ENCODE results near the gene ACE.

ACE gene

GRCh38 chr17:63477480-63478440 is 899 bp downstream of the ACE start (continued):
- no peak for TF ChIP-seq ZNF148 (tag by site-specific recombination; IDR thresholded peaks at IDR 0.05; ENCODE audit: borderline replicate concordance)
- no peak for TF ChIP-seq ZNF214 (tag by site-specific recombination; IDR thresholded peaks at IDR 0.05; ENCODE audit: borderline replicate concordance)
- no peak for TF ChIP-seq ZNF645 (tag by site-specific recombination; IDR thresholded peaks at IDR 0.05)
- no peak for TF ChIP-seq ZNF132 (tag by site-specific recombination; IDR thresholded peaks at IDR 0.05; ENCODE audit: borderline replicate concordance)
- TF ChIP-seq ZNF624 (tag by site-specific recombination; IDR thresholded peaks at IDR 0.05), result no peak
- TF ChIP-seq ZNF274 (IDR thresholded peaks at IDR 0.05; ENCODE audit: low read length), result no peak
- no peak for TF ChIP-seq ZNF274 (tag by site-specific recombination; IDR thresholded peaks at IDR 0.05; ENCODE audit: borderline replicate concordance)
- TF ChIP-seq PRDM4 (tag by site-specific recombination; IDR thresholded peaks at IDR 0.05), result 0 out of 2 replicates have a peak, but pooled peaks have one; percentile 29
- TF ChIP-seq SP2 (tag by site-specific recombination; IDR thresholded peaks at IDR 0.05), result no peak
- no peak for TF ChIP-seq ZNF146 (tag by site-specific recombination; IDR thresholded peaks at IDR 0.05)

GRCh38 chr17:63478814-63479494 is 2.1 kb downstream of the ACE start:
- Histone ChIP-seq H3K4me1 (ENCODE audit: control insufficient read depth, insufficient read depth, low read length) (peaks cover 12% of the 10 kb centered on the region), H3K36me3 (ENCODE audit: control insufficient read depth in 2 of 2, insufficient read depth in 1 of 2, low read length in 2 of 2) (no peaks in the 10 kb centered on the region), H3K27ac (ENCODE audit: extremely low read depth, low read depth, low read length) (no peak overlapping the region), H3K4me3 (ENCODE audit: low read depth, low read length) (no peak overlapping the region), H3K9me3 (ENCODE audit: control insufficient read depth, insufficient read depth, low read depth, low read length) (no peaks in the 10 kb centered on the region)
- POLR2A ChIA-PET, result interaction anchor here (0.5 to 2.1 kb wide), 6 partner anchors 9 to 143 kb away, joined by 3 to 10 read pairs (median 4); partner anchors contain the start of genes DCAF7 and MAP3K3
- CTCF ChIA-PET, result interaction anchor here (0.6 to 8.1 kb wide), 38 partner anchors 8 to 793 kb away, joined by 3 to 159 read pairs (median 5); partner anchors contain the start of gene MAP3K3
- TF ChIP-seq MZF1 (tag by site-specific recombination; IDR thresholded peaks at IDR 0.05; ENCODE audit: borderline replicate concordance) (no peak; the same call in 1 of the 2 replicates), ZNF501 (tag by site-specific recombination; IDR thresholded peaks at IDR 0.05) (no peak), EGR2 (tag by site-specific recombination; IDR thresholded peaks at IDR 0.05; ENCODE audit: low read depth) (no peak), ZNF654 (tag by site-specific recombination; IDR thresholded peaks at IDR 0.05; ENCODE audit: low read depth) (peak; percentile 68), ZNF362 (tag by site-specific recombination; IDR thresholded peaks at IDR 0.05) (no peak), ZBTB48 (tag by site-specific recombination; IDR thresholded peaks at IDR 0.05) (peak; percentile 58), PBX3 (CRISPR knock-in tag; IDR thresholded peaks at IDR 0.05) (no peak), PATZ1 (tag by site-specific recombination; IDR thresholded peaks at IDR 0.05) (peak; percentile 40; the same call in 1 of the 2 replicates), BCL11B (tag by site-specific recombination; IDR thresholded peaks at IDR 0.05; ENCODE audit: low read depth) (no peak; the same call in 1 of the 2 replicates), ZNF548 (tag by site-specific recombination; IDR thresholded peaks at IDR 0.05) (no peak), ZBTB26 (tag by site-specific recombination; optimal IDR thresholded peaks at IDR 0.05) (no peak)

All from HEK293 (cell line).